Prostate gland (tissue), 2 donors: ENCODE results near the gene RNF220.

Experiments
- CTCF ChIP-seq, 4 experiments: fragments of 200-600 bp in 2 of 4; fragments of 450-650 bp in 2 of 4; sonication (generic) in 2 of 4; IDR thresholded peaks; 1 replicate in 3 of 4; 2 replicates in 1 of 4; pipeline ENCODE4 v1.5.1; 2016 to 2019; ENCODE audit warnings: antibody characterized with exemption in 4 of 4, mild to moderate bottlenecking in 2 of 4, moderate library complexity in 2 of 4
- POLR2A ChIP-seq: fragments of 450-650 bp; IDR thresholded peaks from one replicate; pipeline ENCODE4 v1.6.1; 2016; ENCODE audit warnings: antibody characterized with exemption, mild to moderate bottlenecking
- POLR2AphosphoS5 ChIP-seq: sonication (generic); formaldehyde crosslinking; IDR thresholded peaks from one replicate; pipeline ENCODE4 v1.6.1; 2017; ENCODE audit warnings: antibody characterized with exemption

DNA sequence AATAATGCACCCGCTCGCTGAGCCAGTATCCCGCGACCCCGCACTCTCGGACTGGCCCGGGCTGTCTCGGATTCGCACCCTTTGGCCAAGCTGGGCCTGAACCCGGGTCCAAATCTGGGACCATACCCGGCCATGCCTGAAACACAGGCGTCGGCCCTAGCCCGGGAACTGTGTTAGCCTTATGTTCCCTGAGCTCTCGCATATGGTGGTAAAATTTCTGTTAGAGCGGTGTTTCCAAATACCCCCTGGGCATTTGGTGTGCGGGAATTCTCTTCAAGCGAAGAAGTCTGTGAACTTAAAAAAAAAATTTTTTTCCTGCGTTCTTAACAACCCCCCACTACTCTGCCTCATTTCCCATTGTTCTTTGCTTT lies 3.1 kb downstream of the RNF220 start:
- TF ChIP-seq POLR2A = no peak
- no peak for TF ChIP-seq CTCF (IDR thresholded peaks at IDR 0.05)
- no peak for TF ChIP-seq POLR2AphosphoS5
